OCI-LY7 (cell line): Measurements from ENCODE around the gene RHOG. TPM values are rescaled to one million over a fixed set of nuclear protein-coding genes. Genes with fewer than 3 reads are reported as not detected.
"Not testable (repeated sequence)": the region's sequence is repeated elsewhere in the genome, so short reads cannot be mapped to it uniquely, and the experiment has no call there.

Source experiments
- BruUV-seq: library from RNA; stranded (reverse); fragments of 400-500 nt; replicated peaks from 2 replicates; lab custom pipeline; 2021; lab: Mats Ljungman, UMichigan
- CTCF ChIA-PET: fragments of 300-600 bp; sonication (Branson Sonifier 250); formaldehyde crosslinking; loops from one replicate; lab custom pipeline; 2022; ENCODE audit warnings: antibody characterized with exemption; ENCODE audit not compliant: unreplicated experiment; lab: Charles Lee
- POLR2A ChIA-PET: fragments of 300-600 bp; sonication (Branson Sonifier 250); formaldehyde crosslinking; loops from one replicate; lab custom pipeline; 2022; ENCODE audit warnings: antibody characterized with exemption; lab: Charles Lee
- DNase-seq: peaks from one replicate; pipeline ENCODE4 v3.0.0-alpha.2; 2015; ENCODE audit warnings: low spot score
- H2AFZ ChIP-seq: fragments of 200-600 bp; sonication (generic), shearing (Covaris generic); 2 replicates; pipeline ENCODE4 v1.6.1; 2014; ENCODE audit warnings: mild to moderate bottlenecking, antibody characterized with exemption, low read length, moderate library complexity
- H3K27ac ChIP-seq: fragments of 200-600 bp; sonication (generic); 2 replicates; pipeline ENCODE4 v1.5.1; 2014; ENCODE audit warnings: mixed run types, low read depth, mild to moderate bottlenecking, moderate library complexity, low read length, inconsistent platforms; ENCODE audit not compliant: poor library complexity, severe bottlenecking
- H3K36me3 ChIP-seq: fragments of 200-600 bp; sonication (generic); 2 replicates; pipeline ENCODE4 v1.6.1; 2014; ENCODE audit warnings: mild to moderate bottlenecking, antibody characterized with exemption, low read length, moderate library complexity, mixed read lengths; ENCODE audit not compliant: insufficient read depth
- H3K4me1 ChIP-seq: fragments of 200-600 bp; sonication (generic); 2 replicates; pipeline ENCODE4 v1.5.1; 2014; ENCODE audit warnings: mild to moderate bottlenecking, low read length; ENCODE audit not compliant: insufficient read depth, poor library complexity, severe bottlenecking
- H3K4me2 ChIP-seq: fragments of 200-600 bp; sonication (generic); 2 replicates; pipeline ENCODE4 v1.6.1; 2014; ENCODE audit warnings: mild to moderate bottlenecking, low read length
- H3K4me3 ChIP-seq: fragments of 200-600 bp; sonication (generic); 2 replicates; pipeline ENCODE4 v1.5.1; 2014; ENCODE audit warnings: mild to moderate bottlenecking, low read depth, low read length; ENCODE audit not compliant: poor library complexity, severe bottlenecking
- H3K79me2 ChIP-seq: fragments of 200-600 bp; sonication (generic); 2 replicates; pipeline ENCODE4 v1.6.1; 2016; ENCODE audit warnings: low read depth, mild to moderate bottlenecking, low read length, moderate library complexity, mixed read lengths; ENCODE audit not compliant: insufficient read depth
- H3K9me2 ChIP-seq: fragments of 200-600 bp; sonication (generic); 2 replicates; pipeline ENCODE4 v1.6.1; 2016; ENCODE audit warnings: mild to moderate bottlenecking, low read length, mixed read lengths; ENCODE audit not compliant: insufficient read depth
- H3K9me3 ChIP-seq: fragments of 200-600 bp; sonication (generic); 2 replicates; pipeline ENCODE4 v1.6.1; 2014; ENCODE audit warnings: mild to moderate bottlenecking, mixed run types, low read length, mixed read lengths
- H4K20me1 ChIP-seq: fragments of 200-600 bp; sonication (generic); 2 replicates; pipeline ENCODE4 v1.6.1; 2014; ENCODE audit warnings: mild to moderate bottlenecking, antibody characterized with exemption, low read length, moderate library complexity, mixed read lengths; ENCODE audit not compliant: insufficient read depth
- EZH2phosphoT487 ChIP-seq: fragments of 200-600 bp; sonication (generic); IDR thresholded peaks from 2 replicates; pipeline ENCODE4 v1.6.1; 2018; ENCODE audit warnings: low read depth, borderline replicate concordance, mild to moderate bottlenecking, mixed run types, antibody characterized with exemption, low read length, moderate library complexity, mixed read lengths
- intact Hi-C: fragments of 100-400 bp; cut with micrococcal nuclease; formaldehyde crosslinking; loops from one replicate; pipeline ENCODE4 v1.10.0; 2022; ENCODE audit not compliant: unreplicated experiment
- total RNA-seq, 2 experiments: library from RNA; depleted of rRNA in 1 of 2; stranded (reverse); fragments of >200 nt in 1 of 2; shearing (Covaris generic) in 1 of 2; gene quantifications; 2 replicates each; pipeline ENCODE4 v1.2.3, GENCODE V29; 2014 to 2022
- TF ChIP-seq, protein P1 (sequence below): fragments of 200-600 bp; sonication (generic); conservative IDR thresholded peaks from 2 replicates; pipeline ENCODE4 v1.5.1; 2014; ENCODE audit warnings: mild to moderate bottlenecking, antibody characterized with exemption, low read length, moderate library complexity, mixed read lengths

The RHOG gene
- total RNA-seq, 2 experiments from 2014 or later: 26.2 to 57.8 TPM

DNA sequence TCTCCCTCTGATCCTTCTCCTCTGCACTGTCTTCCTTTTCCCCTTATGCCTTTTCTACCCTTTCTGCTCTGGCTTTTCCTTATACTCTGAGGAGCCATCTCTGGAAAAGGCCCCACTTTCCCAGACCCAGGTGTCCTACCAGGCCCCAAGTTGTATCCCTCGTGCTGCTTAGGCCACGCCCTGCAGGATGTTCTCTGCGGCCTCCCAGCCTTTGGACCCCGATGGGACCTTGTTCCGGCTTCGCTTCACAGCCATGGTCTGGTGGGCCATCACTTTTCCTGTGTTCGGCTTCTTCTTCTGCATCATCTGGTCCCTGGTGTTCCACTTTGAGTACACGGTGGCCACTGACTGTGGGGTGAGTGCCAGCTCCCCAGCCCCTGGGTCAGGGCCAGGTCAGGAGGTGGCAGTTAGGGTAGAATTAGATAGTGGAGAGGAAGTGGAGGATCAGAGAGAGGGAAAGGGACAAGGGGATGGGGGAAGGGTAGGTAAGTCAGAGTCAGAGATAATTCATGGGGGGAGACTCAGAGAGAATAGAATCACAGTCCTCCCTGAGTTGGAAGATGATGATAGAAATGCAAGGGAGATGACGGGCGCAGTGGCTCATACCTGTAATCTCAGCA, 23.5 kb downstream of the RHOG start:
- H3K4me2 ChIP-seq: no peak overlapping the region
- CTCF ChIA-PET: no interaction called here
- TF ChIP-seq, protein P1, sequence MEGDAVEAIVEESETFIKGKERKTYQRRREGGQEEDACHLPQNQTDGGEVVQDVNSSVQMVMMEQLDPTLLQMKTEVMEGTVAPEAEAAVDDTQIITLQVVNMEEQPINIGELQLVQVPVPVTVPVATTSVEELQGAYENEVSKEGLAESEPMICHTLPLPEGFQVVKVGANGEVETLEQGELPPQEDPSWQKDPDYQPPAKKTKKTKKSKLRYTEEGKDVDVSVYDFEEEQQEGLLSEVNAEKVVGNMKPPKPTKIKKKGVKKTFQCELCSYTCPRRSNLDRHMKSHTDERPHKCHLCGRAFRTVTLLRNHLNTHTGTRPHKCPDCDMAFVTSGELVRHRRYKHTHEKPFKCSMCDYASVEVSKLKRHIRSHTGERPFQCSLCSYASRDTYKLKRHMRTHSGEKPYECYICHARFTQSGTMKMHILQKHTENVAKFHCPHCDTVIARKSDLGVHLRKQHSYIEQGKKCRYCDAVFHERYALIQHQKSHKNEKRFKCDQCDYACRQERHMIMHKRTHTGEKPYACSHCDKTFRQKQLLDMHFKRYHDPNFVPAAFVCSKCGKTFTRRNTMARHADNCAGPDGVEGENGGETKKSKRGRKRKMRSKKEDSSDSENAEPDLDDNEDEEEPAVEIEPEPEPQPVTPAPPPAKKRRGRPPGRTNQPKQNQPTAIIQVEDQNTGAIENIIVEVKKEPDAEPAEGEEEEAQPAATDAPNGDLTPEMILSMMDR: no peak
- TF ChIP-seq EZH2phosphoT487: no peak
- H3K36me3 ChIP-seq: no peaks in the 10 kb centered on the region
- BruUV-seq: no TSS peak
- intact Hi-C loops: no loop called here
- no peaks in the 10 kb centered on the region for H3K4me1 ChIP-seq
- H3K79me2 ChIP-seq: no peaks in the 10 kb centered on the region
- no peaks in the 10 kb centered on the region for H4K20me1 ChIP-seq
- no peak for DNase-seq
- H3K9me2 ChIP-seq: no peaks in the 10 kb centered on the region
- no peak overlapping the region for H3K27ac ChIP-seq
- no peak overlapping the region for H2AFZ ChIP-seq
- no peaks in the 10 kb centered on the region for H3K9me3 ChIP-seq
- POLR2A ChIA-PET: no interaction called here
- no peak overlapping the region for H3K4me3 ChIP-seq

DNA sequence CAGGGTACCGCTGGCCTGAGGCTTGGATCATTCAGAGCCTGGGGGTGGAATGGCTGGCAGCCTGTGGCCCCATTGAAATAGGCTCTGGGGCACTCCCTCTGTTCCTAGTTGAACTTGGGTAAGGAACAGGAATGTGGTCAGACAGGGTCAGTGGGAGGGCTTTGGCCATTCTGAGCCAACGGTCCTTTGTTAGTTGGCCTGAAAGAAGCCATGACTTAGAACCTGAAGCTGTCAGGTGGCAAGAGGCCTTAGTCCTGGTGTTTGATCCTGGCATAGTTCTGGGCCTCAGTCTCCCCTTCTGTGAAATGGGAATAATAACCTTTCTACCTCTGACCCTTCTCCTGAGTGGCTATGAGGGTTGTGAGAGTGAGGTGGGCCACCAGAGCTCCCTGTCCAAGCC, 24.1 kb downstream of the RHOG start:
- BruUV-seq: no TSS peak
- no peak overlapping the region for H3K4me2 ChIP-seq
- intact Hi-C loops: no loop called here
- no peak for DNase-seq
- no peak overlapping the region for H2AFZ ChIP-seq
- no peak overlapping the region for H3K27ac ChIP-seq
- no peaks in the 10 kb centered on the region for H3K79me2 ChIP-seq
- no peaks in the 10 kb centered on the region for H3K9me3 ChIP-seq
- H3K4me1 ChIP-seq: no peaks in the 10 kb centered on the region
- H3K36me3 ChIP-seq: no peaks in the 10 kb centered on the region
- no peak overlapping the region for H3K4me3 ChIP-seq
- CTCF ChIA-PET: no interaction called here
- TF ChIP-seq, protein P1: no peak
- TF ChIP-seq EZH2phosphoT487: no peak
- H4K20me1 ChIP-seq: no peaks in the 10 kb centered on the region
- POLR2A ChIA-PET: interaction anchor here (0.6 kb wide), 1 partner anchor 14 kb away, joined by 3 read pairs; no protein-coding TSS in a partner anchor
- no peaks in the 10 kb centered on the region for H3K9me2 ChIP-seq

DNA sequence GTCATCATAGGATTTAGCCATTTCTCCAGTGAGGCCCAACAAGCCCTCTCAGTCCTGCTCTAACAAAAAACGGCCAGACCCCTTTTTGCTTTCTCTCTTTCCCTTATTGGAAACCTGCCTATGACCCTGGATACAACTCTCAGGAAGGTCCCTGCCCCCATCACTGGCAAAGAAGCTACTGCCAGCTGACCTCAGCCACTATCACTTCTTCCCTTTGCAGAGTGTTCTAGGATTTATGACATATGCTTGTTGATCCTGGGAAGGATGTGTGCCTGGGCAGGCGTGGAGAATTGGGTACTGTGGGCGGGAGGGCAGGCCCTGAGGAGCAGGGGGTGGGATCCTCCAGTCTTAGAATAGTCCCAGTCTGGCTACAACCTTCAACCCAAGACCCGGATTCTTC, 24.9 kb downstream of the RHOG start:
- BruUV-seq: no TSS peak
- TF ChIP-seq, protein P1: no peak
- no peak for TF ChIP-seq EZH2phosphoT487
- POLR2A ChIA-PET: interaction anchor here (1.3 kb wide), 1 partner anchor 9 kb away, joined by 4 read pairs; no protein-coding TSS in a partner anchor

DNA sequence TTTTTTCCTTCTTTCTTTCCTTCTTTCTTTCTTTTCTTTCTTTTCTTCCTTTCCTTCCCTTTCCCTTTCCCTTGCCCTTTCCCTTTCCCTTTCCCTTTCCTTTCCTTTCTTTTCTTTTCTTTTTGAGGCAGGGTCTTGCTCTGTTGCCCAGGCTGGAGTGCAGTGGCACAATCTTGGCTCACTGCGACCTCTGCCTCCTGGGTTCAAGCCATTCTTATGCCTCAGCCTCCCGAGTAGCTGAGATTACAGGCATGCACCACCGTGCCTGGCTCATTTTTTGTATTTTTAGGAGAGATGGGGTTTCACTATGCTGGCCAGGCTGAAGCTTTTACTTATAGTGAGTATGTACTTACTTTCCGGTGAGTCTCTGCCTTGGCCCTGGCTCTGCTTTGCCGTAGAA, 25.9 kb downstream of the RHOG start:
- H3K9me2 ChIP-seq, H3K4me3 ChIP-seq, H3K9me3 ChIP-seq, CTCF ChIA-PET, intact Hi-C loops, DNase-seq, H3K36me3 ChIP-seq, H2AFZ ChIP-seq, H3K4me1 ChIP-seq, H3K4me2 ChIP-seq, H4K20me1 ChIP-seq, BruUV-seq, H3K27ac ChIP-seq, H3K79me2 ChIP-seq: not testable (repeated sequence)
- POLR2A ChIA-PET: interaction anchor here (1.2 kb wide), 1 partner anchor 19 kb away, joined by 3 read pairs; no protein-coding TSS in a partner anchor

More for the DNA sequence above, 24.9 kb downstream of the RHOG start:
- H3K79me2 ChIP-seq: no peaks in the 10 kb centered on the region
- H3K4me2 ChIP-seq: no peak overlapping the region
- no peak overlapping the region for H2AFZ ChIP-seq
- no peaks in the 10 kb centered on the region for H3K9me3 ChIP-seq
- H3K9me2 ChIP-seq: no peaks in the 10 kb centered on the region
- no peaks in the 10 kb centered on the region for H3K36me3 ChIP-seq
- H3K4me1 ChIP-seq: no peaks in the 10 kb centered on the region
- no peak overlapping the region for H3K27ac ChIP-seq
- CTCF ChIA-PET: no interaction called here
- H4K20me1 ChIP-seq: no peaks in the 10 kb centered on the region
- DNase-seq: no peak
- no peak overlapping the region for H3K4me3 ChIP-seq
- intact Hi-C loops: no loop called here
